PC-3 (cell line): ENCODE results near the gene KLHL40. TPM values are rescaled to one million over a fixed set of nuclear protein-coding genes. Genes with fewer than 3 reads are reported as not detected.

Experiments
- ATAC-seq: fragments of 200-7000 bp; cut with Tn5 transposase; 2 replicates; pipeline ENCODE4 v1.9.1; 2020; ENCODE audit warnings: mild to moderate bottlenecking, moderate library complexity
- BruUV-seq: library from RNA; stranded (reverse); fragments of 400-500 nt; replicated peaks from 2 replicates; lab custom pipeline; 2021; lab: Mats Ljungman, UMichigan
- CTCF ChIA-PET: fragments of 300-600 bp; sonication (Branson Sonifier 250); formaldehyde crosslinking; loops from one replicate; lab custom pipeline; 2022; ENCODE audit warnings: antibody characterized with exemption; lab: Charles Lee
- POLR2A ChIA-PET: fragments of 300-600 bp; sonication (Branson Sonifier 250); formaldehyde crosslinking; loops from one replicate; lab custom pipeline; 2022; ENCODE audit warnings: antibody characterized with exemption; ENCODE audit not compliant: unreplicated experiment; lab: Charles Lee
- DNase-seq: peaks from one replicate; pipeline ENCODE4 v3.0.0-alpha.2; 2015
- H2AFZ ChIP-seq: fragments of 300-600 bp; sonication (generic); 2 replicates; pipeline ENCODE4 v1.6.0; 2016; ENCODE audit warnings: antibody characterized with exemption, low read length
- H3F3A ChIP-seq: fragments of 300-600 bp; sonication (generic); one replicate; pipeline ENCODE4 v1.6.0; 2017; ENCODE audit warnings: antibody characterized with exemption, low read length, control low read depth, mild to moderate bottlenecking; ENCODE audit not compliant: unreplicated experiment
- H3K27ac ChIP-seq: fragments of 300-600 bp; sonication (generic); 2 replicates; pipeline ENCODE4 v1.5.1; 2016; ENCODE audit warnings: mild to moderate bottlenecking, low read length
- H3K27me3 ChIP-seq: fragments of 300-600 bp; sonication (generic); 2 replicates; pipeline ENCODE4 v1.6.1; 2016; ENCODE audit warnings: low read length, mixed read lengths
- H3K36me3 ChIP-seq: fragments of 300-600 bp; sonication (generic); 2 replicates; pipeline ENCODE4 v1.6.1; 2016; ENCODE audit warnings: low read depth, mixed run types, low read length, mixed read lengths
- H3K4me1 ChIP-seq: fragments of 300-600 bp; sonication (generic); 2 replicates; pipeline ENCODE4 v1.5.1; 2016; ENCODE audit warnings: low read length; ENCODE audit not compliant: insufficient read depth
- H3K4me2 ChIP-seq: fragments of 300-600 bp; sonication (generic); 2 replicates; pipeline ENCODE4 v1.6.0; 2016; ENCODE audit warnings: low read length
- H3K4me3 ChIP-seq: fragments of 300-600 bp; sonication (generic); 2 replicates; pipeline ENCODE4 v1.5.1; 2016; ENCODE audit warnings: mild to moderate bottlenecking, low read length, mixed read lengths
- H3K79me2 ChIP-seq: fragments of 300-600 bp; sonication (generic); 2 replicates; pipeline ENCODE4 v1.6.1; 2017; ENCODE audit warnings: low read length, mixed read lengths
- H3K9ac ChIP-seq: fragments of 300-600 bp; sonication (generic); 2 replicates; pipeline ENCODE4 v1.6.0; 2016; ENCODE audit warnings: mild to moderate bottlenecking, low read length
- H3K9me2 ChIP-seq: fragments of 300-600 bp; sonication (generic); replicated peaks from 2 replicates; pipeline ENCODE4 v1.6.1; 2016; ENCODE audit warnings: mixed run types, low read length, mixed read lengths
- H3K9me3 ChIP-seq: fragments of 300-600 bp; sonication (generic); 2 replicates; pipeline ENCODE4 v1.6.1; 2016; ENCODE audit warnings: low read length, mixed read lengths
- H4K20me1 ChIP-seq: fragments of 300-600 bp; sonication (generic); 2 replicates; pipeline ENCODE4 v1.6.1; 2016; ENCODE audit warnings: low read length, mixed read lengths
- EZH2 ChIP-seq: fragments of 300-600 bp; sonication (generic); IDR thresholded peaks from one replicate; pipeline ENCODE4 v1.6.1; 2017; ENCODE audit warnings: antibody characterized with exemption, mild to moderate bottlenecking, low read length; ENCODE audit not compliant: unreplicated experiment
- EZH2phosphoT487 ChIP-seq: fragments of 300-600 bp; sonication (generic); IDR thresholded peaks from 2 replicates; pipeline ENCODE4 v1.6.1; 2018; ENCODE audit warnings: mild to moderate bottlenecking, antibody characterized with exemption, low read length, borderline replicate concordance
- intact Hi-C: fragments of 100-400 bp; cut with micrococcal nuclease; formaldehyde crosslinking; loops from 2 replicates; pipeline ENCODE4 v1.9.0; 2023
- total RNA-seq: library from RNA; depleted of rRNA; stranded (reverse); fragments of >200 nt; gene quantifications from 2 replicates; pipeline ENCODE4 v1.2.3, GENCODE V29; 2014
- TF ChIP-seq, protein P1 (sequence below): fragments of 300-600 bp; sonication (generic); conservative IDR thresholded peaks from 2 replicates; pipeline ENCODE4 v1.5.1; 2017; ENCODE audit warnings: antibody characterized with exemption, low read depth, mild to moderate bottlenecking, low read length

Gene KLHL40
- total RNA-seq, 1 experiment from 2014 or later = not detected

DNA sequence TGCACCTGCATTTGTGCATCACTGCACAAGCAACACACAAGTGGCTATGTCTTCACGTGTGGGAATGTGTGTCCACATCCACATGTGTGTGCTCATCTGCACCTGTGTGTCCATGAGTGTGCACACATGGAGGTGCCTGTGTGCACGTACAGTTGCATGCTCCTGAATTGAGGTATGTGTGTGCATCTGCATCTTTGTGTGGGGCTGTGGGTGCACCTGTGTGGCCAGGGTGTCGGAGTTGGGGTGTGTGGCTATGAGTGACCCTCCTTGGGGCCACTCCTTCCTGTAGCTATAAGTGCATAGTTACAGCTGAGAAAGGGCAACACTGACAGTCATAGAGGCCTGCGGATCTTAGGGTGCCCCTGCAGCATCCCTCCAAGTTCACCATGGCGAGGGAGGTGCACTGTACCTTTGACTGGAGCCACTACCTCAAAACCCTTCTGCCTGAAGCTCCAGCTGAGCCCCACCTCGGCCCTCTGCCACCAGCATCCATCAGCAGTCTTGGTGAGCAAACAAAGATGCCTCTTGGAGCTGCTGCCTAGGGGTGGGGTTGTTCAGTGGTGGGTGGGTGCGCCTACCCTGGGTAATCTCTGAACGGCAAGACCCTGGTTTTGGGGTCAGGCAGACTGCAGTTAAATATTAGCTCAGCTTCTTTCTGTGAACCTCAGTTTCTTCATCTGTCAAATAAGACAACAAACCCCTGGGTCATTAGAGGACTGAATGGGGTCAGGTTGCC lies 22.5 kb downstream of the KLHL40 start:
- no peak overlapping the region for H2AFZ ChIP-seq
- POLR2A ChIA-PET = no interaction called here
- H3K4me3 ChIP-seq = no peak overlapping the region
- no peak for ATAC-seq
- no TSS peak for BruUV-seq
- no peaks in the 10 kb centered on the region for H3F3A ChIP-seq
- CTCF ChIA-PET = no interaction called here
- 0 out of 2 replicates have a peak, but pooled peaks cover 6% of the 10 kb centered on the region for H3K4me1 ChIP-seq
- H3K9me2 ChIP-seq = no peaks in the 10 kb centered on the region
- H3K79me2 ChIP-seq = no peaks in the 10 kb centered on the region
- H3K27ac ChIP-seq = no peak overlapping the region
- no peak overlapping the region for H3K4me2 ChIP-seq
- no peaks in the 10 kb centered on the region for H3K36me3 ChIP-seq
- no peaks in the 10 kb centered on the region for H4K20me1 ChIP-seq
- DNase-seq = no peak
- TF ChIP-seq EZH2 (no peak), EZH2phosphoT487 (no peak)
- TF ChIP-seq, protein P1, sequence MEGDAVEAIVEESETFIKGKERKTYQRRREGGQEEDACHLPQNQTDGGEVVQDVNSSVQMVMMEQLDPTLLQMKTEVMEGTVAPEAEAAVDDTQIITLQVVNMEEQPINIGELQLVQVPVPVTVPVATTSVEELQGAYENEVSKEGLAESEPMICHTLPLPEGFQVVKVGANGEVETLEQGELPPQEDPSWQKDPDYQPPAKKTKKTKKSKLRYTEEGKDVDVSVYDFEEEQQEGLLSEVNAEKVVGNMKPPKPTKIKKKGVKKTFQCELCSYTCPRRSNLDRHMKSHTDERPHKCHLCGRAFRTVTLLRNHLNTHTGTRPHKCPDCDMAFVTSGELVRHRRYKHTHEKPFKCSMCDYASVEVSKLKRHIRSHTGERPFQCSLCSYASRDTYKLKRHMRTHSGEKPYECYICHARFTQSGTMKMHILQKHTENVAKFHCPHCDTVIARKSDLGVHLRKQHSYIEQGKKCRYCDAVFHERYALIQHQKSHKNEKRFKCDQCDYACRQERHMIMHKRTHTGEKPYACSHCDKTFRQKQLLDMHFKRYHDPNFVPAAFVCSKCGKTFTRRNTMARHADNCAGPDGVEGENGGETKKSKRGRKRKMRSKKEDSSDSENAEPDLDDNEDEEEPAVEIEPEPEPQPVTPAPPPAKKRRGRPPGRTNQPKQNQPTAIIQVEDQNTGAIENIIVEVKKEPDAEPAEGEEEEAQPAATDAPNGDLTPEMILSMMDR = no peak
- H3K27me3 ChIP-seq = no peaks in the 10 kb centered on the region
- intact Hi-C loops = no loop called here
- H3K9ac ChIP-seq = no peak overlapping the region
- H3K9me3 ChIP-seq = no peaks in the 10 kb centered on the region

DNA sequence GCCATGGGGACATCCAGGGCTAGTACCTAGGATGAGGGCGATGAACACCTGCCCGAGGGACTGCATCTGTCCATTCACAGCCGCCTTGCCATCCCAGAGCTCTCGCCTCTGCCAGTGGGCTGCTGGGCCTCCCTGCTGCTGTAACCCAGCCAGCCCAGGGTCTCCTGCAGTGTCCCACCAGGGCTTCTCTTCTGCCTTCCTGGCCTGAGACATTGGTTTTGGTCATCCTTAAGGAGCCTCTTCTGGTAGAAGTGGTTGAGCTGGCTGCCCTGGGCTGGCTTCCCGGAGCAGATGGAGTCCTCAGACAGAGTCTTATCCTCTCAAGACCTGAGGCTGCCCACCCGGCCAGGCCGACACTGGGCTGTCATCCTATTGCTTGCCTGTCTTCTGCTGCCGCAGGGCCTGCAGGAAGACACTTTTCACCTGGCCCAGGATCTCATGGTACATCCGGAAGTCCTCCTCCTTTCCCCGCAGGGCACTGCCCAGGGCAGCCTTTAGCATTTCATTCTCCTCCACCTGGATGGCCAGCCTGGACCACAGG lies 23.3 kb downstream of the KLHL40 start:
- Histone ChIP-seq H3K4me3 (no peak overlapping the region), H2AFZ (no peak overlapping the region), H4K20me1 (no peaks in the 10 kb centered on the region), H3K36me3 (no peaks in the 10 kb centered on the region), H3K9me3 (no peaks in the 10 kb centered on the region), H3K27me3 (no peaks in the 10 kb centered on the region), H3F3A (no peaks in the 10 kb centered on the region), H3K27ac (no peak overlapping the region), H3K9ac (no peak overlapping the region), H3K9me2 (no peaks in the 10 kb centered on the region), H3K79me2 (no peaks in the 10 kb centered on the region), H3K4me2 (no peak overlapping the region), H3K4me1 (0 out of 2 replicates have a peak, but pooled peaks cover 6% of the 10 kb centered on the region)
- no TSS peak for BruUV-seq
- ATAC-seq (no peak), DNase-seq (no peak)
- CTCF ChIA-PET = no interaction called here
- TF ChIP-seq, protein P1 = no peak
- TF ChIP-seq EZH2phosphoT487 = no peak
- TF ChIP-seq EZH2 = no peak
- intact Hi-C loops = no loop called here
- POLR2A ChIA-PET = no interaction called here

DNA sequence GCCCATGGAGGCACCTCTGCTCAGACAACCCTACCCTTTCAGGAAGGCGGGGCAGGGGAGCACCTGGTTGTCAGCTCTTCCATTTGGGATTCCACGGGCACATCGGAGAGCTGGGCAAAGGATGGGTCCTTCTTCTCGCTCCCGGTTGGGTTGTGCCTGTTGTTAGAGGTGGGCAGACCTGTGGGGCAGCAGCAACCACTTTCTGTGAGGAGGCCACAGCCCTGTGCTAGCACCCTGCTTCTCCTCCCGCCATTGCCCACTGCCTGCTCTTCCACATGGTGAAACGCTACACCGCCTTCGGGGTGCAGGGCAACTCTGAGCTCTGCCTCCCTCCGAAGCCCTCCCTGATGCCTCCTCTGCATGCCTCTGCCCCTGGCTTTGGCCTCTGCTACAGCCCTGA lies 24.3 kb downstream of the KLHL40 start:
- Histone ChIP-seq H3K9me2 (no peaks in the 10 kb centered on the region), H3K79me2 (no peaks in the 10 kb centered on the region), H3K4me3 (no peak overlapping the region), H3K36me3 (no peaks in the 10 kb centered on the region), H3K4me1 (0 out of 2 replicates have a peak, but pooled peaks cover 3% of the 10 kb centered on the region), H2AFZ (no peak overlapping the region), H3F3A (no peaks in the 10 kb centered on the region), H4K20me1 (no peaks in the 10 kb centered on the region), H3K9ac (no peak overlapping the region), H3K27ac (no peak overlapping the region), H3K9me3 (no peaks in the 10 kb centered on the region), H3K27me3 (no peaks in the 10 kb centered on the region), H3K4me2 (no peak overlapping the region)
- DNase-seq (no peak), ATAC-seq (no peak)
- POLR2A ChIA-PET = no interaction called here
- CTCF ChIA-PET = no interaction called here
- BruUV-seq = no TSS peak
- TF ChIP-seq EZH2 (no peak), EZH2phosphoT487 (no peak)
- TF ChIP-seq, protein P1 = no peak
- intact Hi-C loops = no loop called here
